Right lobe of liver (tissue), 4 donors: ENCODE results near the gene INTS12.

ENCODE experiments used
- CTCF ChIP-seq, 4 donors: fragments of 200-600 bp in 3 of 4; fragments of 450-650 bp in 1 of 4; IDR thresholded peaks; one replicate each; pipeline versions ENCODE4 v1.5.1 to v1.8.0; 2016 to 2022; ENCODE audit warnings: antibody characterized with exemption in 4 of 4, mild to moderate bottlenecking in 2 of 4
- POLR2A ChIP-seq: fragments of 450-650 bp; IDR thresholded peaks from one replicate; pipeline ENCODE4 v1.6.1; 2017; ENCODE audit warnings: antibody characterized with exemption, mild to moderate bottlenecking
- donor health status: DM: no; HTN: no; CAD: no.
- donor health status: DM: no; HTN: no; CAD: no.
- donor health status: DM: no; HTN: yes; CAD: no.

GRCh38 chr4:105686571-105686970 lies 21.9 kb downstream of the INTS12 start:
- TF ChIP-seq CTCF (IDR thresholded peaks at IDR 0.05): no peak
- no peak for TF ChIP-seq POLR2A
